ENCODE data around the gene PRKCE.

GRCh38 chr2:45786836-45787357, 135.4 kb downstream of the PRKCE start:
- TF ChIP-seq CTCF (conservative IDR thresholded peaks at IDR 0.05): no peak
- no peak for TF ChIP-seq EZH2 (IDR thresholded peaks at IDR 0.05; ENCODE audit: low read depth)
